ENCODE data around the gene EVA1C. TPM values are rescaled to one million over a fixed set of nuclear protein-coding genes. Genes with fewer than 3 reads are reported as not detected.

The EVA1C gene
- total and polyA plus RNA-seq, 9 of the 15 experiments (the other 6 are each of a cell fraction or from before 2014, with no cell fraction given): 0.22 TPM; not detected in 8

DNA sequence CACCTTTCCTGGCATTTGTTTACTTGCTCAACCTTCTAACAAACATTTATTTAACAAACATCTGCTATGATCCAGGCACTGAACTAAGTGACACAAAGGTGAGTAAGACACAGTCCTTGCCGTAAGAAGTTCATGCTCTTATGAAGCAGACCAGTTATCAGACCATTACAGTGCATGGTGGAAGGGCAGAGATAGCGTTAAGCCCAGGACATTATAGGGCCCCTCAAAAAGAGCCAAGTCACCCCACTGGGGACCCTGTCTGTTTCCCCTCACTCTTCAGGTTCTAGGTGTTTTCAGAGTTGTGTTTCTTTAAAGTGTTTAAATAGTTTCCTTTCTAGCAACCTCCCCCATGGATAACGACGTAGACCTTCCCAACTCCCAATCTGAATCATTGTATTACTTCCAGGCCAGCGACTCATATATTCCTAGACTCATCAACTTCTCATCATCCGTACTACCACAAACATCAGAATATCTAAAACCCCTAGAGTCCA is 133.5 kb downstream of the EVA1C start (continued):
- peak; percentile 64; the same call in 1 of the 2 replicates for TF ChIP-seq DMBX1 (CRISPR knock-in tag; IDR thresholded peaks at IDR 0.05; ENCODE audit: borderline replicate concordance)
- TF ChIP-seq ZSCAN32 (CRISPR knock-in tag; IDR thresholded peaks at IDR 0.05): no peak
- TF ChIP-seq CXXC5 (CRISPR knock-in tag; IDR thresholded peaks at IDR 0.05): peak; percentile 66
- TF ChIP-seq, protein P1, sequence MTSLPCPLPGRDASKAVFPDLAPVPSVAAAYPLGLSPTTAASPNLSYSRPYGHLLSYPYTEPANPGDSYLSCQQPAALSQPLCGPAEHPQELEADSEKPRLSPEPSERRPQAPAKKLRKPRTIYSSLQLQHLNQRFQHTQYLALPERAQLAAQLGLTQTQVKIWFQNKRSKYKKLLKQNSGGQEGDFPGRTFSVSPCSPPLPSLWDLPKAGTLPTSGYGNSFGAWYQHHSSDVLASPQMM (CRISPR knock-in tag; IDR thresholded peaks at IDR 0.05): no peak
- TF ChIP-seq CBX3 (IDR thresholded peaks at IDR 0.05; ENCODE audit: borderline replicate concordance in 1 of 2, low read length in 2 of 2): no peak
- TF ChIP-seq HDAC1 (IDR thresholded peaks at IDR 0.05): no peak
- TF ChIP-seq, protein P2, sequence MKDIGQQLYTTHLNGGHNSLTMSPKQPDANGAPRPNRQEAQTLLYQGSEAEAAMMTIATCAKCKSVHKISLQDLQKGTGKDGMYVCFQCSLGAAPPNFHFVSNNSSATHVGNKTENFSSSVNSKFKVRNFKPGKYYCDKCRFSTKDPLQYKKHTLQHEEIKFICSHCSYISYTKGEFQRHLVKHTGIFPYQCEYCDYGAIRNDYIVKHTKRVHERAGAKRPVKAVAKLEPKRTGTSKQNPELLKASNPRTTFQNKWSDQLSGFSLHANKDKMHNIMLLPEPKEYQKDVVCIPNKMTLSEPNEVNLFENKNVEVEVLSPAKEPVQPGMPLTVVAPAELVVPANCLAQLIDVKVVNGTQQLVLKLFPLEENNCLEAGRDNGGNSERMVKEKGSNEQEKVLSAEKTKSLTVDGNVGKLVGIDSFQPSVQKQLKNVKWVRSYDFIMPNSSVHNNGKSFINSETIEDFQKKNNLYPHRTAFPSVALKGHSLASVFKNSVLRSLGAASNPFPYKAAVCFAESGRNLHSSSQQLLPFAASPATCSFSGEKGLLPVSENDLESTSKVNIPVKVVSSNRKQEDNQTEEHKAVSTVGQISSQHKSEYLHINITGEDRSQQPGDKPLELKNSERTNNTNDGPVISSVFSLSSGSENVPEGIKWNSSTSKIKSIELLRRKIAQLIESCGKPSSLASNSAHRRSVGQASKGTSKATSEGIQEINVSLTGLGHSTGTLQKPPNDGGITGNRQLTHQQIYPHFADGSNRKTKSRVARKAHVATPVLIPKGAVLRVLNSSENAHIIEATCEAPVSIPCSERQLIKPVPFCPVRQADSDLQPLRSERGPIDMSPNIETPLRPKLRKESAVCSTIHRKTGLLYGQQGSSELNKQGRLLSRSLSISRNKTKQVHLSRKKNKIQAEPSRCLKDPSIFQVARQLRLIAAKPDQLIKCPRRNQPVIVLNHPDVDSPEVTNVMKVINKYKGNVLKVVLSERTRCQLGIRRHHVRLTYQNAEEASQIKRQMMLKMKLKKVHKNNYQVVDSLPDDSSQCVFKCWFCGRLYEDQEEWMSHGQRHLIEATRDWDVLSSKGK (CRISPR knock-in tag; IDR thresholded peaks at IDR 0.05): no peak
- TF ChIP-seq, protein P3, sequence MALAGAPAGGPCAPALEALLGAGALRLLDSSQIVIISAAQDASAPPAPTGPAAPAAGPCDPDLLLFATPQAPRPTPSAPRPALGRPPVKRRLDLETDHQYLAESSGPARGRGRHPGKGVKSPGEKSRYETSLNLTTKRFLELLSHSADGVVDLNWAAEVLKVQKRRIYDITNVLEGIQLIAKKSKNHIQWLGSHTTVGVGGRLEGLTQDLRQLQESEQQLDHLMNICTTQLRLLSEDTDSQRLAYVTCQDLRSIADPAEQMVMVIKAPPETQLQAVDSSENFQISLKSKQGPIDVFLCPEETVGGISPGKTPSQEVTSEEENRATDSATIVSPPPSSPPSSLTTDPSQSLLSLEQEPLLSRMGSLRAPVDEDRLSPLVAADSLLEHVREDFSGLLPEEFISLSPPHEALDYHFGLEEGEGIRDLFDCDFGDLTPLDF (CRISPR knock-in tag; IDR thresholded peaks at IDR 0.05): no peak
- TF ChIP-seq CHCHD3 (CRISPR knock-in tag; IDR thresholded peaks at IDR 0.05): no peak
- peak; percentile 97 for TF ChIP-seq SMARCA4 (IDR thresholded peaks at IDR 0.05)
- TF ChIP-seq, protein P4, sequence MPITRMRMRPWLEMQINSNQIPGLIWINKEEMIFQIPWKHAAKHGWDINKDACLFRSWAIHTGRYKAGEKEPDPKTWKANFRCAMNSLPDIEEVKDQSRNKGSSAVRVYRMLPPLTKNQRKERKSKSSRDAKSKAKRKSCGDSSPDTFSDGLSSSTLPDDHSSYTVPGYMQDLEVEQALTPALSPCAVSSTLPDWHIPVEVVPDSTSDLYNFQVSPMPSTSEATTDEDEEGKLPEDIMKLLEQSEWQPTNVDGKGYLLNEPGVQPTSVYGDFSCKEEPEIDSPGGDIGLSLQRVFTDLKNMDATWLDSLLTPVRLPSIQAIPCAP (CRISPR knock-in tag; IDR thresholded peaks at IDR 0.05; ENCODE audit: borderline replicate concordance): no peak
- TF ChIP-seq TEAD4 (IDR thresholded peaks at IDR 0.05; ENCODE audit: low read length): peak; percentile 93
- TF ChIP-seq TEAD4 (CRISPR knock-in tag; IDR thresholded peaks at IDR 0.05; ENCODE audit: borderline replicate concordance): no peak
- TF ChIP-seq, protein P5, sequence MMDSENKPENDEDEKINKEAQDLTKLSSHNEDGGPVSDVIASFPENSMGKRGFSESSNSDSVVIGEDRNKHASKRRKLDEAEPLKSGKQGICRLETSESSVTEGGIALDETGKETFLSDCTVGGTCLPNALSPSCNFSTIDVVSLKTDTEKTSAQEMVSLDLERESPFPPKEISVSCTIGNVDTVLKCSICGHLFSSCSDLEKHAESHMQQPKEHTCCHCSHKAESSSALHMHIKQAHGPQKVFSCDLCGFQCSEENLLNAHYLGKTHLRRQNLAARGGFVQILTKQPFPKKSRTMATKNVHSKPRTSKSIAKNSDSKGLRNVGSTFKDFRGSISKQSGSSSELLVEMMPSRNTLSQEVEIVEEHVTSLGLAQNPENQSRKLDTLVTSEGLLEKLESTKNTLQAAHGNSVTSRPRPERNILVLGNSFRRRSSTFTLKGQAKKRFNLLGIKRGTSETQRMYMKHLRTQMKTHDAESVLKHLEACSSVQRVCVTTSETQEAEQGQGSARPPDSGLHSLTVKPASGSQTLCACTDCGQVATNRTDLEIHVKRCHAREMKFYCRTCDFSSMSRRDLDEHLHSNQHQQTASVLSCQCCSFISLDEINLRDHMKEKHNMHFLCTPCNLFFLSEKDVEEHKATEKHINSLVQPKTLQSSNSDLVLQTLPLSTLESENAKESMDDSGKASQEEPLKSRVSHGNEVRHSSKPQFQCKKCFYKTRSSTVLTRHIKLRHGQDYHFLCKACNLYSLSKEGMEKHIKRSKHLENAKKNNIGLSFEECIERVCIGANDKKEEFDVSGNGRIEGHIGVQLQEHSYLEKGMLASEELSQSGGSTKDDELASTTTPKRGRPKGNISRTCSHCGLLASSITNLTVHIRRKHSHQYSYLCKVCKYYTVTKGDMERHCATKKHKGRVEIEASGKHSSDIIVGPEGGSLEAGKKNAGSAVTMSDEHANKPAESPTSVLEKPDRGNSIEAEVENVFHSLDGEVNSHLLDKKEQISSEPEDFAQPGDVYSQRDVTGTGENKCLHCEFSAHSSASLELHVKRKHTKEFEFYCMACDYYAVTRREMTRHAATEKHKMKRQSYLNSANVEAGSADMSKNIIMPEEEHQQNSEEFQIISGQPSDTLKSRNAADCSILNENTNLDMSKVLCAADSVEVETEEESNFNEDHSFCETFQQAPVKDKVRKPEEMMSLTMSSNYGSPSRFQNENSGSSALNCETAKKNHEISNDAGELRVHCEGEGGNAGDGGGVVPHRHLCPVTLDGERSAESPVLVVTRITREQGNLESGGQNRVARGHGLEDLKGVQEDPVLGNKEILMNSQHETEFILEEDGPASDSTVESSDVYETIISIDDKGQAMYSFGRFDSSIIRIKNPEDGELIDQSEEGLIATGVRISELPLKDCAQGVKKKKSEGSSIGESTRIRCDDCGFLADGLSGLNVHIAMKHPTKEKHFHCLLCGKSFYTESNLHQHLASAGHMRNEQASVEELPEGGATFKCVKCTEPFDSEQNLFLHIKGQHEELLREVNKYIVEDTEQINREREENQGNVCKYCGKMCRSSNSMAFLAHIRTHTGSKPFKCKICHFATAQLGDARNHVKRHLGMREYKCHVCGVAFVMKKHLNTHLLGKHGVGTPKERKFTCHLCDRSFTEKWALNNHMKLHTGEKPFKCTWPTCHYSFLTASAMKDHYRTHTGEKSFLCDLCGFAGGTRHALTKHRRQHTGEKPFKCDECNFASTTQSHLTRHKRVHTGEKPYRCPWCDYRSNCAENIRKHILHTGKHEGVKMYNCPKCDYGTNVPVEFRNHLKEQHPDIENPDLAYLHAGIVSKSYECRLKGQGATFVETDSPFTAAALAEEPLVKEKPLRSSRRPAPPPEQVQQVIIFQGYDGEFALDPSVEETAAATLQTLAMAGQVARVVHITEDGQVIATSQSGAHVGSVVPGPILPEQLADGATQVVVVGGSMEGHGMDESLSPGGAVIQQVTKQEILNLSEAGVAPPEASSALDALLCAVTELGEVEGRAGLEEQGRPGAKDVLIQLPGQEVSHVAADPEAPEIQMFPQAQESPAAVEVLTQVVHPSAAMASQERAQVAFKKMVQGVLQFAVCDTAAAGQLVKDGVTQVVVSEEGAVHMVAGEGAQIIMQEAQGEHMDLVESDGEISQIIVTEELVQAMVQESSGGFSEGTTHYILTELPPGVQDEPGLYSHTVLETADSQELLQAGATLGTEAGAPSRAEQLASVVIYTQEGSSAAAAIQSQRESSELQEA (IDR thresholded peaks at IDR 0.05; ENCODE audit: low read depth): no peak
- no peak for TF ChIP-seq SMARCA5 (IDR thresholded peaks at IDR 0.05)
